Body of pancreas (tissue), 4 donors: ENCODE data around the gene DYDC2.

ENCODE experiments used
- POLR2A ChIP-seq, 3 donors: fragments of 450-650 bp; IDR thresholded peaks; one replicate each; pipeline ENCODE4 v1.6.1; 2016; ENCODE audit warnings: antibody characterized with exemption in 3 of 3, mild to moderate bottlenecking in 2 of 3
- TF ChIP-seq, protein P1 (sequence below), 7 experiments: fragments of 450-650 bp in 4 of 7; fragments of 200-600 bp in 3 of 7; sonication (generic) in 3 of 7; IDR thresholded peaks; one replicate each; pipeline ENCODE4 v1.5.1; 2016 to 2019; ENCODE audit warnings: antibody characterized with exemption in 7 of 7

DNA sequence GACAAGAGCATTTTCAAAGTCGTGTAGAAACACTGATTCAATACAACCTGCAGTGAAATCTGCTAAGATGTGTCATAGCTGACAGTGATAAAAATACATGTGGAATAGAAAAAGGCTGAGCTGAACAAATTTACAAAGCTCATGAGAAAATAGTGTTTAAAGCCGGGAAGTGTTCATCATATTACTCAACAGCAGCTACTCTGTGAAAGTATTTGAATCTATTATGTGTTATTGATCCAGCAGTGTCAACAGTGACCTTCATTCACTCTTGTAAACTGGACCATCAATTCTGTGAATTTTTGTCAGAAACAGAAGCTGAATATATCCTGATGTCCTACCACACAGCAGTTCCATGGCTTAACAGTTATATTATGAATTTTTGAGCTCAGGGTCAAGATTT, 11.7 kb upstream of the DYDC2 start:
- no peak for TF ChIP-seq POLR2A (IDR thresholded peaks at IDR 0.05)
- TF ChIP-seq, protein P1, sequence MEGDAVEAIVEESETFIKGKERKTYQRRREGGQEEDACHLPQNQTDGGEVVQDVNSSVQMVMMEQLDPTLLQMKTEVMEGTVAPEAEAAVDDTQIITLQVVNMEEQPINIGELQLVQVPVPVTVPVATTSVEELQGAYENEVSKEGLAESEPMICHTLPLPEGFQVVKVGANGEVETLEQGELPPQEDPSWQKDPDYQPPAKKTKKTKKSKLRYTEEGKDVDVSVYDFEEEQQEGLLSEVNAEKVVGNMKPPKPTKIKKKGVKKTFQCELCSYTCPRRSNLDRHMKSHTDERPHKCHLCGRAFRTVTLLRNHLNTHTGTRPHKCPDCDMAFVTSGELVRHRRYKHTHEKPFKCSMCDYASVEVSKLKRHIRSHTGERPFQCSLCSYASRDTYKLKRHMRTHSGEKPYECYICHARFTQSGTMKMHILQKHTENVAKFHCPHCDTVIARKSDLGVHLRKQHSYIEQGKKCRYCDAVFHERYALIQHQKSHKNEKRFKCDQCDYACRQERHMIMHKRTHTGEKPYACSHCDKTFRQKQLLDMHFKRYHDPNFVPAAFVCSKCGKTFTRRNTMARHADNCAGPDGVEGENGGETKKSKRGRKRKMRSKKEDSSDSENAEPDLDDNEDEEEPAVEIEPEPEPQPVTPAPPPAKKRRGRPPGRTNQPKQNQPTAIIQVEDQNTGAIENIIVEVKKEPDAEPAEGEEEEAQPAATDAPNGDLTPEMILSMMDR (IDR thresholded peaks at IDR 0.05): no peak
